NCI-H2107 (cell line): ENCODE measurements around the gene CD1B.
"Not testable (repeated sequence)": the region's sequence is repeated elsewhere in the genome, so short reads cannot be mapped to it uniquely, and the experiment has no call there.

Source experiments
- DNase-seq: peaks from one replicate; lab custom pipeline; 2025; lab: John Stamatoyannopoulos, UW

The CD1B gene

GRCh38 chr1:158328426-158328825, 2.9 kb downstream of the CD1B start:
- no peak for DNase-seq

- no peak for DNase-seq
Observed at GRCh38 chr1:158327481-158327880, 3.9 kb downstream of the CD1B start.

GRCh38 chr1:158324395-158324794, 6.9 kb downstream of the CD1B start:
- DNase-seq, result no peak

GRCh38 chr1:158323866-158324265, 7.5 kb downstream of the CD1B start:
- no peak for DNase-seq

GRCh38 chr1:158311066-158311465, 20.3 kb downstream of the CD1B start:
- no peak for DNase-seq

GRCh38 chr1:158310623-158311022, 20.7 kb downstream of the CD1B start:
- DNase-seq, result no peak

- no peak for DNase-seq
Observed at GRCh38 chr1:158295791-158296190, 35.5 kb downstream of the CD1B start.

- no peak for DNase-seq
Observed at GRCh38 chr1:158290321-158290844, 40.9 kb downstream of the CD1B start.

- DNase-seq, result no peak
Observed at GRCh38 chr1:158289811-158290210, 41.5 kb downstream of the CD1B start, which contains the start of gene CD1C. Gene CD1C (plus strand): TSS chr1:158289923. CDS start chr1:158290065, 142 bp downstream.

- no peak for DNase-seq
Observed at GRCh38 chr1:158286941-158287346, 44.4 kb downstream of the CD1B start.

- DNase-seq, result no peak
Observed at GRCh38 chr1:158286487-158286886, 44.8 kb downstream of the CD1B start.

- DNase-seq, result no peak
Observed at GRCh38 chr1:158285756-158286241, 45.5 kb downstream of the CD1B start.

GRCh38 chr1:158283965-158284364, 47.4 kb downstream of the CD1B start:
- DNase-seq, result no peak

GRCh38 chr1:158282421-158282820, 48.9 kb downstream of the CD1B start:
- not testable (repeated sequence) for DNase-seq
